ENCODE data around the gene CGREF1.

- TF ChIP-seq CTCF (conservative IDR thresholded peaks at IDR 0.05; ENCODE audit: low read depth, low read length), result no peak
- TF ChIP-seq EZH2 (IDR thresholded peaks at IDR 0.05; ENCODE audit: low read length, unreplicated experiment), result no peak
- TF ChIP-seq EZH2phosphoT487 (IDR thresholded peaks at IDR 0.05; ENCODE audit: borderline replicate concordance, low read length), result no peak
Observed at GRCh38 chr2:27138111-27138510, 19.2 kb upstream of the CGREF1 start.

Measured in PC-3 (cell line).